HG03442 (cell line): ENCODE data around the gene ZNF502.

Experiments
- ATAC-seq: cut with Tn5 transposase; IDR thresholded peaks from one replicate; pipeline ENCODE4 v1.9.1; 2021; ENCODE audit warnings: mild to moderate bottlenecking, moderate library complexity; ENCODE audit not compliant: unreplicated experiment

The ZNF502 gene

GRCh38 chr3:44764248-44764647, 51.8 kb downstream of the ZNF502 start:
- no peak for ATAC-seq

GRCh38 chr3:44771424-44772098, 59.1 kb downstream of the ZNF502 start:
- ATAC-seq: no peak

GRCh38 chr3:44772099-44772442, 59.6 kb downstream of the ZNF502 start:
- ATAC-seq: no peak
